SH-SY5Y (cell line): ENCODE results near the gene NCAN.

Experiments used
- GATA2 ChIP-seq: IDR thresholded peaks from 2 replicates; pipeline ENCODE4 v1.6.1; 2011; ENCODE audit warnings: mild to moderate bottlenecking, low read depth, low read length
- GATA3 ChIP-seq: IDR thresholded peaks from 2 replicates; pipeline ENCODE4 v1.6.1; 2011; ENCODE audit warnings: low read depth, mild to moderate bottlenecking, low read length, moderate library complexity

DNA sequence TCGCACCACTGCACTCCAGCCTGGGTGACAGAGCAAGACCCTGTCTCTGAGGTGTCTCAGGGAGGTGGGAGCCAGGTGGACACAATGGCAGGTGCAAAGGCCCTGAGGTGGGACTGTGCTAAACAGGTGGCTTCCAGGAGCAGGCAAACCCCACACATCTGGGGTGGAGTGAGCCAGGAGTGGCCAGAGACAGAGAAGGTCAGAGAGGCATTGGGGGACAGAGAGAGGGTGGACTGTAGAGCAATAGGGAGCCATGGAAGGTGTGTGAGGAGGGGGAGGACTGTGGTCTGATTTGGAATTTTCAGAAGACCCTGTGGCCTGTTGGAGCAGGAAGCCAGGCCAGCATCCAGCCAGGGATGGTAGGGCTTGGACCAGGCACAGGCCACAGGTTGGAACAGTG is 46.4 kb upstream of the NCAN start:
- TF ChIP-seq GATA2: no peak
- no peak for TF ChIP-seq GATA3
